GM12878 (cell line): ENCODE data around the gene PBOV1.

ENCODE experiments used
- EGR1 ChIP-seq, 2 experiments: IDR thresholded peaks; 1 replicate in 1 of 2; 2 replicates in 1 of 2; pipeline ENCODE4 v1.6.1; 2011 to 2012; ENCODE audit warnings: low read depth in 2 of 2, low read length in 2 of 2, borderline replicate concordance in 1 of 2, mild to moderate bottlenecking in 1 of 2, moderate library complexity in 1 of 2
- EP300 ChIP-seq, 2 experiments: fragments of 150-350 bp in 1 of 2; IDR thresholded peaks; 2 replicates each; pipeline ENCODE4 v1.6.1; 2011 to 2012; ENCODE audit warnings: low read depth in 2 of 2, low read length in 2 of 2, borderline replicate concordance in 1 of 2, improper control_type of control experiment in 1 of 2, inconsistent platforms in 1 of 2; ENCODE audit not compliant: control insufficient read depth in 1 of 2
- ETV6 ChIP-seq, 2 experiments: fragments of 450-650 bp in 1 of 2; IDR thresholded peaks in 1 of 2; conservative IDR thresholded peaks in 1 of 2; 2 replicates each; pipeline ENCODE4 v1.6.1; 2014; ENCODE audit warnings: antibody characterized with exemption in 1 of 2, borderline replicate concordance in 1 of 2, low read depth in 1 of 2, mild to moderate bottlenecking in 1 of 2, moderate library complexity in 1 of 2
- GABPA ChIP-seq: IDR thresholded peaks from 2 replicates; pipeline ENCODE4 v1.6.1; 2014; ENCODE audit warnings: antibody characterized with exemption, low read depth, mild to moderate bottlenecking, inconsistent platforms
- GATAD2B ChIP-seq: fragments of 450-650 bp; conservative IDR thresholded peaks from 2 replicates; pipeline ENCODE4 v1.6.1; 2017; ENCODE audit warnings: low read depth, mild to moderate bottlenecking, moderate library complexity
- IKZF1 ChIP-seq: fragments of 450-650 bp; conservative IDR thresholded peaks from 2 replicates; pipeline ENCODE4 v1.6.1; 2017; ENCODE audit warnings: antibody characterized with exemption, mild to moderate bottlenecking
- POLR2A ChIP-seq: IDR thresholded peaks from 2 replicates; pipeline ENCODE4 v1.6.1; 2011; ENCODE audit warnings: low read depth, mild to moderate bottlenecking, low read length
- POLR2AphosphoS5 ChIP-seq: IDR thresholded peaks from 2 replicates; pipeline ENCODE4 v1.6.1; 2011; ENCODE audit warnings: mild to moderate bottlenecking, low read length, inconsistent platforms
- TBL1XR1 ChIP-seq: IDR thresholded peaks from 2 replicates; pipeline ENCODE4 v1.6.1; 2012; ENCODE audit warnings: low read depth, low read length, improper control_type of control experiment
- ZNF207 ChIP-seq: fragments of 450-650 bp; IDR thresholded peaks from 2 replicates; pipeline ENCODE4 v1.6.1; 2014; ENCODE audit warnings: antibody characterized with exemption, mild to moderate bottlenecking, borderline replicate concordance
- TF ChIP-seq, protein P1 (sequence below): IDR thresholded peaks from 2 replicates; pipeline ENCODE4 v1.6.1; 2011; ENCODE audit warnings: mild to moderate bottlenecking, low read depth, low read length, moderate library complexity; ENCODE audit not compliant: insufficient replicate concordance
- TF ChIP-seq, protein P2 (sequence below), 3 experiments: IDR thresholded peaks in 2 of 3; conservative IDR thresholded peaks in 1 of 3; 2 replicates each; pipeline ENCODE4 v1.5.1; 2011; ENCODE audit warnings: low read depth in 3 of 3, low read length in 3 of 3, mild to moderate bottlenecking in 3 of 3, control low read depth in 2 of 3, moderate library complexity in 2 of 3, inconsistent platforms in 1 of 3, mixed read lengths in 1 of 3; ENCODE audit not compliant: control insufficient read depth in 2 of 3, insufficient read depth in 1 of 3; ENCODE audit errors: extremely low read depth in 1 of 3
- TF ChIP-seq, protein P3 (sequence below): IDR thresholded peaks from 2 replicates; pipeline ENCODE4 v1.6.1; 2012; ENCODE audit warnings: low read depth, low read length, improper control_type of control experiment
- TF ChIP-seq, protein P4 (sequence below): IDR thresholded peaks from 2 replicates; pipeline ENCODE4 v1.6.1; 2011; ENCODE audit warnings: low read depth, mild to moderate bottlenecking, low read length, moderate library complexity, borderline replicate concordance; ENCODE audit errors: extremely low read depth

DNA sequence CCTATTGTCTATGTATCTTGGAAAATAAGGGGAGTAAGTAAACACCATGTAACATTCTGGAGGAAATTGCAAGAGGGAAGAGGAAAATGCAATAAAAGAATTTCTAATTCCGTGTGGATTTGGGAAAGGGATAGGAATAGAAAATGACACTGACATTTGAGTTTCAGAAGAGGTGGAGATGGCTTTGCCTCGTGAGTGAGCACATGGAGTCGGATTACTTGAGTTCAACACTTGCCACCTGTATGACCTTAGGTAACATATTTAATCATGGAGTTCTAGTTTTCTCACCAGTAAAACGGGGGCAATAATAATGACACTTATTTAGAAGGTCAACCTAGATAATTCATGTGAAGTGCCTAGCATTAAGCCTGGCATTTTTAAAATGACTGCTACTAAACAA is 10.8 kb upstream of the PBOV1 start:
- no peak for TF ChIP-seq ETV6 (conservative IDR thresholded peaks at IDR 0.05 in 1 of 2, IDR thresholded peaks at IDR 0.05 in 1 of 2; ENCODE audit: borderline replicate concordance in 1 of 2, low read depth in 1 of 2)
- TF ChIP-seq EP300 (IDR thresholded peaks at IDR 0.05; ENCODE audit: borderline replicate concordance in 1 of 2, control insufficient read depth in 1 of 2, low read depth in 2 of 2, low read length in 2 of 2): no peak
- TF ChIP-seq, protein P1, sequence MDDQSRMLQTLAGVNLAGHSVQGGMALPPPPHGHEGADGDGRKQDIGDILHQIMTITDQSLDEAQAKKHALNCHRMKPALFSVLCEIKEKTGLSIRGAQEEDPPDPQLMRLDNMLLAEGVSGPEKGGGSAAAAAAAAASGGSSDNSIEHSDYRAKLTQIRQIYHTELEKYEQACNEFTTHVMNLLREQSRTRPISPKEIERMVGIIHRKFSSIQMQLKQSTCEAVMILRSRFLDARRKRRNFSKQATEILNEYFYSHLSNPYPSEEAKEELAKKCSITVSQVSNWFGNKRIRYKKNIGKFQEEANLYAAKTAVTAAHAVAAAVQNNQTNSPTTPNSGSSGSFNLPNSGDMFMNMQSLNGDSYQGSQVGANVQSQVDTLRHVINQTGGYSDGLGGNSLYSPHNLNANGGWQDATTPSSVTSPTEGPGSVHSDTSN: no peak
- TF ChIP-seq, protein P2, sequence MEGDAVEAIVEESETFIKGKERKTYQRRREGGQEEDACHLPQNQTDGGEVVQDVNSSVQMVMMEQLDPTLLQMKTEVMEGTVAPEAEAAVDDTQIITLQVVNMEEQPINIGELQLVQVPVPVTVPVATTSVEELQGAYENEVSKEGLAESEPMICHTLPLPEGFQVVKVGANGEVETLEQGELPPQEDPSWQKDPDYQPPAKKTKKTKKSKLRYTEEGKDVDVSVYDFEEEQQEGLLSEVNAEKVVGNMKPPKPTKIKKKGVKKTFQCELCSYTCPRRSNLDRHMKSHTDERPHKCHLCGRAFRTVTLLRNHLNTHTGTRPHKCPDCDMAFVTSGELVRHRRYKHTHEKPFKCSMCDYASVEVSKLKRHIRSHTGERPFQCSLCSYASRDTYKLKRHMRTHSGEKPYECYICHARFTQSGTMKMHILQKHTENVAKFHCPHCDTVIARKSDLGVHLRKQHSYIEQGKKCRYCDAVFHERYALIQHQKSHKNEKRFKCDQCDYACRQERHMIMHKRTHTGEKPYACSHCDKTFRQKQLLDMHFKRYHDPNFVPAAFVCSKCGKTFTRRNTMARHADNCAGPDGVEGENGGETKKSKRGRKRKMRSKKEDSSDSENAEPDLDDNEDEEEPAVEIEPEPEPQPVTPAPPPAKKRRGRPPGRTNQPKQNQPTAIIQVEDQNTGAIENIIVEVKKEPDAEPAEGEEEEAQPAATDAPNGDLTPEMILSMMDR (IDR thresholded peaks at IDR 0.05 in 2 of 3, conservative IDR thresholded peaks at IDR 0.05 in 1 of 3; ENCODE audit: control insufficient read depth in 2 of 3, extremely low read depth in 1 of 3, insufficient read depth in 1 of 3, low read depth in 3 of 3, low read length in 3 of 3): no peak
- no peak for TF ChIP-seq GABPA
- TF ChIP-seq GATAD2B: no peak
- TF ChIP-seq, protein P3, sequence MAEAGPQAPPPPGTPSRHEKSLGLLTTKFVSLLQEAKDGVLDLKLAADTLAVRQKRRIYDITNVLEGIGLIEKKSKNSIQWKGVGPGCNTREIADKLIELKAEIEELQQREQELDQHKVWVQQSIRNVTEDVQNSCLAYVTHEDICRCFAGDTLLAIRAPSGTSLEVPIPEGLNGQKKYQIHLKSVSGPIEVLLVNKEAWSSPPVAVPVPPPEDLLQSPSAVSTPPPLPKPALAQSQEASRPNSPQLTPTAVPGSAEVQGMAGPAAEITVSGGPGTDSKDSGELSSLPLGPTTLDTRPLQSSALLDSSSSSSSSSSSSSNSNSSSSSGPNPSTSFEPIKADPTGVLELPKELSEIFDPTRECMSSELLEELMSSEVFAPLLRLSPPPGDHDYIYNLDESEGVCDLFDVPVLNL: no peak
- TF ChIP-seq POLR2A: no peak
- TF ChIP-seq TBL1XR1: no peak
- no peak for TF ChIP-seq EGR1 (IDR thresholded peaks at IDR 0.05; ENCODE audit: borderline replicate concordance in 1 of 2, low read depth in 2 of 2, low read length in 2 of 2)
- TF ChIP-seq ZNF207: no peak
- TF ChIP-seq POLR2AphosphoS5: no peak
- TF ChIP-seq, protein P4, sequence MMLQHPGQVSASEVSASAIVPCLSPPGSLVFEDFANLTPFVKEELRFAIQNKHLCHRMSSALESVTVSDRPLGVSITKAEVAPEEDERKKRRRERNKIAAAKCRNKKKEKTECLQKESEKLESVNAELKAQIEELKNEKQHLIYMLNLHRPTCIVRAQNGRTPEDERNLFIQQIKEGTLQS: no peak
- no peak for TF ChIP-seq IKZF1
